Subcutaneous preadipocyte (primary cell): ENCODE data around the gene C3orf38. TPM values are rescaled to one million over a fixed set of nuclear protein-coding genes. Genes with fewer than 3 reads are reported as not detected.

ENCODE experiments used
- total RNA-seq: library from RNA; depleted of rRNA; stranded (reverse); fragments of >200 nt; gene quantifications from 2 replicates; pipeline ENCODE4 v1.2.3, GENCODE V29; 2012

The C3orf38 gene
- total RNA-seq, result 18.8 and 21.3 TPM in 2 replicates

DNA sequence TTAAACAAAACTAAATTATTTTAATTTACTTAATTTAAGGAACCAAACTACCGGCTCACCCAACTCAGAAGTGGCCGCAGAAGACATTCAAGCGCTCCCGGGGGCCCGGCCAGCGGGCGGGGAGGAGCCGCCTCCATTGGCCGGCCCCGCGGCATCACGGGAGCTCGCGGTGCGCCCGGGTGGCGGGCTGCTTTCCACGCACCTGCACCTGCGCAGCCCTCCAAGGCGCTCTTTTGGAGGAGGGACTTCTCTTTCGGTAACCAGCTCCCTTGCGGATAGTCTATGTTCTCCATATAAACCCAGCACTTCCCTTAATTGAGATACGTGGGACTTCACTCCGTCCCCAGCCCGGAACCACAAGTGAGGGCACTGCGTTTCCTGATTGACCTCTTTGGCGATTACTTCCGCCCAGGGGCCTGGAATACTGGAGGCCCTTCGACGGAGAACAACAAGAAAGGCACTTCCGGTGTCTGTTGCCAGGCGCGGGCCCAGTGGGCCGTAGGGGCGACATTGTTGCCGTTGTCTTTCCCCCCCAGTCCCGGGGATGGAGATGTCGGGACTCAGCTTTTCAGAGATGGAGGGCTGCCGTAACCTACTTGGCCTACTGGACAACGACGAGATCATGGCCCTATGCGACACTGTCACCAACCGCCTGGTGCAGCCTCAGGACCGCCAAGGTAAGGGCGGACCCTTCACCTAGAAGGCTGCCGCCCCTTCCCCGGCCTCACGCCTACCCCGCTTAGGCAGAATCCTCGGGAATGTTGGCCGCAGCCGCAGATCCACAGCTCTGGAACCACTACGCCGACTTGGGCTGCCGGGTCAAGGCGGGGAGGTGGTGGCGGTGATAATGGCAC lies at the start of gene C3orf38:
Gene C3orf38, plus strand, starts transcription at position 451 of the 854 bp plus-strand sequence. Its CDS starts 94 bp downstream, at position 545.

Other genes starting within 250 kb of the C3orf38 start
- gene CGGBP1, start 91.0 kb upstream of the C3orf38 start, total RNA-seq, result 45.2 and 59.6 TPM in 2 replicates
- gene ZNF654, start 90.7 kb upstream of the C3orf38 start, total RNA-seq, result 11.9 and 12.5 TPM in 2 replicates